ENCODE measurements around the gene BACH2.

Gene BACH2

GRCh38 chr6:90319979-90320685 is 23.5 kb upstream of the BACH2 start:
- no peak overlapping the region for H3K4me3 ChIP-seq (ENCODE audit: low read length)
- no peak overlapping the region for H3K27ac ChIP-seq (ENCODE audit: low read length)
- no peak overlapping the region for H3K9ac ChIP-seq (ENCODE audit: low read depth, low read length)
- H3K36me3 ChIP-seq (ENCODE audit: insufficient read depth, low read depth, low read length), result no peaks in the 10 kb centered on the region
- no peaks in the 10 kb centered on the region for H3K27me3 ChIP-seq (ENCODE audit: insufficient read depth, low read length)
- no peaks in the 10 kb centered on the region for H3K9me3 ChIP-seq (ENCODE audit: insufficient read depth, low read depth, low read length)
- H3K4me1 ChIP-seq (ENCODE audit: insufficient read depth, low read length), result no peaks in the 10 kb centered on the region

GRCh38 chr6:90319044-90319443 is 22.4 kb upstream of the BACH2 start:
- H3K4me1 ChIP-seq (ENCODE audit: insufficient read depth, low read length), result no peaks in the 10 kb centered on the region
- H3K9me3 ChIP-seq (ENCODE audit: insufficient read depth, low read depth, low read length), result no peaks in the 10 kb centered on the region
- no peak overlapping the region for H3K27ac ChIP-seq (ENCODE audit: low read length)
- H3K27me3 ChIP-seq (ENCODE audit: insufficient read depth, low read length), result no peaks in the 10 kb centered on the region
- no peak overlapping the region for H3K4me3 ChIP-seq (ENCODE audit: low read length)
- no peak overlapping the region for H3K9ac ChIP-seq (ENCODE audit: low read depth, low read length)
- H3K36me3 ChIP-seq (ENCODE audit: insufficient read depth, low read depth, low read length), result no peaks in the 10 kb centered on the region

- no peak overlapping the region for H3K27ac ChIP-seq (ENCODE audit: low read length)
- no peaks in the 10 kb centered on the region for H3K9me3 ChIP-seq (ENCODE audit: insufficient read depth, low read depth, low read length)
- H3K27me3 ChIP-seq (ENCODE audit: insufficient read depth, low read length), result no peaks in the 10 kb centered on the region
- no peaks in the 10 kb centered on the region for H3K36me3 ChIP-seq (ENCODE audit: insufficient read depth, low read depth, low read length)
- H3K4me3 ChIP-seq (ENCODE audit: low read length), result no peak overlapping the region
- no peak overlapping the region for H3K9ac ChIP-seq (ENCODE audit: low read depth, low read length)
- no peaks in the 10 kb centered on the region for H3K4me1 ChIP-seq (ENCODE audit: insufficient read depth, low read length)
Measured at GRCh38 chr6:90315986-90316385, 19.3 kb upstream of the BACH2 start.

- H3K27me3 ChIP-seq (ENCODE audit: insufficient read depth, low read length), result no peaks in the 10 kb centered on the region
- H3K27ac ChIP-seq (ENCODE audit: low read length), result no peak overlapping the region
- H3K4me3 ChIP-seq (ENCODE audit: low read length), result no peak overlapping the region
- H3K9me3 ChIP-seq (ENCODE audit: insufficient read depth, low read depth, low read length), result no peaks in the 10 kb centered on the region
- H3K9ac ChIP-seq (ENCODE audit: low read depth, low read length), result no peak overlapping the region
- H3K36me3 ChIP-seq (ENCODE audit: insufficient read depth, low read depth, low read length), result no peaks in the 10 kb centered on the region
- H3K4me1 ChIP-seq (ENCODE audit: insufficient read depth, low read length), result no peaks in the 10 kb centered on the region
Measured at GRCh38 chr6:90315354-90315950, 18.8 kb upstream of the BACH2 start.

GRCh38 chr6:90314514-90314913 is 17.9 kb upstream of the BACH2 start:
- Histone ChIP-seq H3K9me3 (ENCODE audit: insufficient read depth, low read depth, low read length) (no peaks in the 10 kb centered on the region), H3K36me3 (ENCODE audit: insufficient read depth, low read depth, low read length) (no peaks in the 10 kb centered on the region), H3K27ac (ENCODE audit: low read length) (no peak overlapping the region), H3K27me3 (ENCODE audit: insufficient read depth, low read length) (no peaks in the 10 kb centered on the region), H3K9ac (ENCODE audit: low read depth, low read length) (no peak overlapping the region), H3K4me3 (ENCODE audit: low read length) (no peak overlapping the region), H3K4me1 (ENCODE audit: insufficient read depth, low read length) (no peaks in the 10 kb centered on the region)

GRCh38 chr6:90311569-90311968 is 14.9 kb upstream of the BACH2 start:
- Histone ChIP-seq H3K27me3 (ENCODE audit: insufficient read depth, low read length) (no peaks in the 10 kb centered on the region), H3K4me3 (ENCODE audit: low read length) (no peak overlapping the region), H3K9ac (ENCODE audit: low read depth, low read length) (no peak overlapping the region), H3K4me1 (ENCODE audit: insufficient read depth, low read length) (no peaks in the 10 kb centered on the region), H3K9me3 (ENCODE audit: insufficient read depth, low read depth, low read length) (no peaks in the 10 kb centered on the region), H3K36me3 (ENCODE audit: insufficient read depth, low read depth, low read length) (no peaks in the 10 kb centered on the region), H3K27ac (ENCODE audit: low read length) (no peak overlapping the region)

- no peaks in the 10 kb centered on the region for H3K27me3 ChIP-seq (ENCODE audit: insufficient read depth, low read length)
- H3K4me1 ChIP-seq (ENCODE audit: insufficient read depth, low read length), result no peaks in the 10 kb centered on the region
- H3K9ac ChIP-seq (ENCODE audit: low read depth, low read length), result no peak overlapping the region
- H3K27ac ChIP-seq (ENCODE audit: low read length), result no peak overlapping the region
- H3K4me3 ChIP-seq (ENCODE audit: low read length), result no peak overlapping the region
- no peaks in the 10 kb centered on the region for H3K36me3 ChIP-seq (ENCODE audit: insufficient read depth, low read depth, low read length)
- H3K9me3 ChIP-seq (ENCODE audit: insufficient read depth, low read depth, low read length), result no peaks in the 10 kb centered on the region
Measured at GRCh38 chr6:90305800-90306448, 9.3 kb upstream of the BACH2 start.

- H3K4me1 ChIP-seq (ENCODE audit: insufficient read depth, low read length), result no peaks in the 10 kb centered on the region
- no peaks in the 10 kb centered on the region for H3K27me3 ChIP-seq (ENCODE audit: insufficient read depth, low read length)
- no peak overlapping the region for H3K4me3 ChIP-seq (ENCODE audit: low read length)
- H3K9ac ChIP-seq (ENCODE audit: low read depth, low read length), result no peak overlapping the region
- H3K9me3 ChIP-seq (ENCODE audit: insufficient read depth, low read depth, low read length), result no peaks in the 10 kb centered on the region
- no peak overlapping the region for H3K27ac ChIP-seq (ENCODE audit: low read length)
- no peaks in the 10 kb centered on the region for H3K36me3 ChIP-seq (ENCODE audit: insufficient read depth, low read depth, low read length)
Measured at GRCh38 chr6:90304308-90304707, 7.7 kb upstream of the BACH2 start.

GRCh38 chr6:90303039-90303438 is 6.4 kb upstream of the BACH2 start:
- H3K27ac ChIP-seq (ENCODE audit: low read length), result no peak overlapping the region
- peaks cover 4% of the 10 kb centered on the region; the same call in 1 of the 2 replicates for H3K27me3 ChIP-seq (ENCODE audit: insufficient read depth, low read length)
- no peak overlapping the region for H3K9ac ChIP-seq (ENCODE audit: low read depth, low read length)
- H3K36me3 ChIP-seq (ENCODE audit: insufficient read depth, low read depth, low read length), result no peaks in the 10 kb centered on the region
- H3K9me3 ChIP-seq (ENCODE audit: insufficient read depth, low read depth, low read length), result no peaks in the 10 kb centered on the region
- no peak overlapping the region for H3K4me3 ChIP-seq (ENCODE audit: low read length)
- H3K4me1 ChIP-seq (ENCODE audit: insufficient read depth, low read length), result peaks cover 6% of the 10 kb centered on the region; the same call in 1 of the 2 replicates

- no peaks in the 10 kb centered on the region for H3K9me3 ChIP-seq (ENCODE audit: insufficient read depth, low read depth, low read length)
- no peak overlapping the region for H3K9ac ChIP-seq (ENCODE audit: low read depth, low read length)
- no peak overlapping the region for H3K4me3 ChIP-seq (ENCODE audit: low read length)
- peaks cover 13% of the 10 kb centered on the region; the same call in 1 of the 2 replicates for H3K4me1 ChIP-seq (ENCODE audit: insufficient read depth, low read length)
- H3K27me3 ChIP-seq (ENCODE audit: insufficient read depth, low read length), result peaks cover 11% of the 10 kb centered on the region; the same call in 1 of the 2 replicates
- H3K36me3 ChIP-seq (ENCODE audit: insufficient read depth, low read depth, low read length), result no peaks in the 10 kb centered on the region
- no peak overlapping the region for H3K27ac ChIP-seq (ENCODE audit: low read length)
Measured at GRCh38 chr6:90302320-90302719, 5.7 kb upstream of the BACH2 start.

GRCh38 chr6:90301816-90302215 is 5.2 kb upstream of the BACH2 start:
- H3K9ac ChIP-seq (ENCODE audit: low read depth, low read length), result no peak overlapping the region
- peaks cover 13% of the 10 kb centered on the region; the same call in 1 of the 2 replicates for H3K27me3 ChIP-seq (ENCODE audit: insufficient read depth, low read length)
- H3K4me1 ChIP-seq (ENCODE audit: insufficient read depth, low read length), result peaks cover 13% of the 10 kb centered on the region; the same call in 1 of the 2 replicates
- H3K9me3 ChIP-seq (ENCODE audit: insufficient read depth, low read depth, low read length), result no peaks in the 10 kb centered on the region
- no peaks in the 10 kb centered on the region for H3K36me3 ChIP-seq (ENCODE audit: insufficient read depth, low read depth, low read length)
- H3K27ac ChIP-seq (ENCODE audit: low read length), result no peak overlapping the region
- no peak overlapping the region for H3K4me3 ChIP-seq (ENCODE audit: low read length)

Data from iPS-20b (cell line).